ENCODE data around the gene ZNF335. TPM values are rescaled to one million over a fixed set of nuclear protein-coding genes. Genes with fewer than 3 reads are reported as not detected.
A peak's percentile ranks its signal among the peaks of the same experiment; 100 is the strongest.

The ZNF335 gene
- total and polyA plus RNA-seq, 2 of the 13 experiments (the other 11 are each of a cell fraction or from before 2014, with no cell fraction given): 9.7 to 13.7 TPM

GRCh38 chr20:45905505-45906079 is 66.4 kb downstream of the ZNF335 start (continued):
- TF ChIP-seq ZHX1 (CRISPR knock-in tag; IDR thresholded peaks at IDR 0.05; ENCODE audit: low read depth) (no peak), ZNF564 (CRISPR knock-in tag; IDR thresholded peaks at IDR 0.05) (no peak), HMGXB4 (CRISPR knock-in tag; IDR thresholded peaks at IDR 0.05; ENCODE audit: borderline replicate concordance in 1 of 2, low read depth in 1 of 2) (no peak), MAX (IDR thresholded peaks at IDR 0.05) (no peak), JDP2 (CRISPR knock-in tag; IDR thresholded peaks at IDR 0.05; ENCODE audit: borderline replicate concordance) (no peak), ZNF563 (CRISPR knock-in tag; IDR thresholded peaks at IDR 0.05) (no peak), NFYC (CRISPR knock-in tag; IDR thresholded peaks at IDR 0.05) (no peak), ZFP36 (IDR thresholded peaks at IDR 0.05; ENCODE audit: borderline replicate concordance, low read depth, low read length, partially characterized antibody) (no peak), ATF3 (CRISPR knock-in tag; IDR thresholded peaks at IDR 0.05) (peak; percentile 93), ZKSCAN5 (CRISPR knock-in tag; IDR thresholded peaks at IDR 0.05) (no peak), HOMEZ (CRISPR knock-in tag; IDR thresholded peaks at IDR 0.05; ENCODE audit: low read depth) (no peak), RFX5 (IDR thresholded peaks at IDR 0.05; ENCODE audit: low read depth, low read length) (peak; percentile 34; the same call in 1 of the 2 replicates), MAFG (CRISPR knock-in tag; IDR thresholded peaks at IDR 0.05) (no peak), PHF8 (CRISPR knock-in tag; IDR thresholded peaks at IDR 0.05) (no peak), REPIN1 (CRISPR knock-in tag; IDR thresholded peaks at IDR 0.05; ENCODE audit: borderline replicate concordance, low read depth) (no peak), TCF12 (IDR thresholded peaks at IDR 0.05) (no peak), TCF12 (CRISPR knock-in tag; IDR thresholded peaks at IDR 0.05) (no peak), ZSCAN31 (CRISPR knock-in tag; IDR thresholded peaks at IDR 0.05; ENCODE audit: low read depth) (no peak), PAF1 (CRISPR knock-in tag; IDR thresholded peaks at IDR 0.05) (no peak)

Data from HepG2 (cell line).